Measurements from ENCODE around the gene FTSJ3.

Gene FTSJ3

DNA sequence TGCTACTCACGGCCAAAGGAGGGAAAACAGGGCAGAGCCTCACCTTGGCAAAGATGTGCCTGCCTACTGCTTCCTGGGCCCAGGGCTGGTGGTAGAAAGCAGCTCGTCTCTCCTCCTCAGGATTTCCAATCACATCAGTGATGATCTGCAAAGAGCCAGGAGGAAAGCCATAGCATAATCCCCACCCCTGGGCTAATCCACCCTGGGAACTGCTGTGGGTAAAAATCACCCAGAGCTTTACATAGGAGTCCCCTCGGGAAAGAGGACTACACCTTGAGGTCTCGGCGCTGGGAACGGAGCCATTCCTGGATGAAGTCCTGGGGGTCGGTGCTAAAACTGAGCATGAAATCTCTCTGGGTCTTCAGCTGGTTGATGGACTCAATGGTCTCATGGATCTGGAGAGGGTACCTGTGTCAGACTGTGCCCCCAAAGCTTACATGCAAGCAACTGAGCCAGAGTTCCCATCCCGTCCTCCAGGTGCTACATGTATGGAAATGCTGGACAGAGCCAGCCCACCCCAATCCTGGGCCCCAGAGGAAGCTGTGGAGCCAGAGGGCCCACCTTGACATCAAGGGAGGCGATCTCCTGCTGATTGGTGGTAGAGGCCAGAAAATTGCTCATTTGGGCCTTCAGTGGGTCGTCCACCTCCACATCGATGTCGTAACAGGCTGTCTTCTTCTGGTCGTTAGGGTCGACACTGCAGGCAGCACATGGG, 5.7 kb upstream of the FTSJ3 start:
- TF ChIP-seq, protein P1, sequence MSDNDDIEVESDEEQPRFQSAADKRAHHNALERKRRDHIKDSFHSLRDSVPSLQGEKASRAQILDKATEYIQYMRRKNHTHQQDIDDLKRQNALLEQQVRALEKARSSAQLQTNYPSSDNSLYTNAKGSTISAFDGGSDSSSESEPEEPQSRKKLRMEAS (IDR thresholded peaks at IDR 0.05): no peak
- TF ChIP-seq CREB1 (IDR thresholded peaks at IDR 0.05; ENCODE audit: low read depth): no peak
- no peak for TF ChIP-seq TCF12 (IDR thresholded peaks at IDR 0.05; ENCODE audit: low read depth)
- TF ChIP-seq, protein P2, sequence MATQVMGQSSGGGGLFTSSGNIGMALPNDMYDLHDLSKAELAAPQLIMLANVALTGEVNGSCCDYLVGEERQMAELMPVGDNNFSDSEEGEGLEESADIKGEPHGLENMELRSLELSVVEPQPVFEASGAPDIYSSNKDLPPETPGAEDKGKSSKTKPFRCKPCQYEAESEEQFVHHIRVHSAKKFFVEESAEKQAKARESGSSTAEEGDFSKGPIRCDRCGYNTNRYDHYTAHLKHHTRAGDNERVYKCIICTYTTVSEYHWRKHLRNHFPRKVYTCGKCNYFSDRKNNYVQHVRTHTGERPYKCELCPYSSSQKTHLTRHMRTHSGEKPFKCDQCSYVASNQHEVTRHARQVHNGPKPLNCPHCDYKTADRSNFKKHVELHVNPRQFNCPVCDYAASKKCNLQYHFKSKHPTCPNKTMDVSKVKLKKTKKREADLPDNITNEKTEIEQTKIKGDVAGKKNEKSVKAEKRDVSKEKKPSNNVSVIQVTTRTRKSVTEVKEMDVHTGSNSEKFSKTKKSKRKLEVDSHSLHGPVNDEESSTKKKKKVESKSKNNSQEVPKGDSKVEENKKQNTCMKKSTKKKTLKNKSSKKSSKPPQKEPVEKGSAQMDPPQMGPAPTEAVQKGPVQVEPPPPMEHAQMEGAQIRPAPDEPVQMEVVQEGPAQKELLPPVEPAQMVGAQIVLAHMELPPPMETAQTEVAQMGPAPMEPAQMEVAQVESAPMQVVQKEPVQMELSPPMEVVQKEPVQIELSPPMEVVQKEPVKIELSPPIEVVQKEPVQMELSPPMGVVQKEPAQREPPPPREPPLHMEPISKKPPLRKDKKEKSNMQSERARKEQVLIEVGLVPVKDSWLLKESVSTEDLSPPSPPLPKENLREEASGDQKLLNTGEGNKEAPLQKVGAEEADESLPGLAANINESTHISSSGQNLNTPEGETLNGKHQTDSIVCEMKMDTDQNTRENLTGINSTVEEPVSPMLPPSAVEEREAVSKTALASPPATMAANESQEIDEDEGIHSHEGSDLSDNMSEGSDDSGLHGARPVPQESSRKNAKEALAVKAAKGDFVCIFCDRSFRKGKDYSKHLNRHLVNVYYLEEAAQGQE (IDR thresholded peaks at IDR 0.05; ENCODE audit: low read depth): no peak
- TF ChIP-seq, protein P3, sequence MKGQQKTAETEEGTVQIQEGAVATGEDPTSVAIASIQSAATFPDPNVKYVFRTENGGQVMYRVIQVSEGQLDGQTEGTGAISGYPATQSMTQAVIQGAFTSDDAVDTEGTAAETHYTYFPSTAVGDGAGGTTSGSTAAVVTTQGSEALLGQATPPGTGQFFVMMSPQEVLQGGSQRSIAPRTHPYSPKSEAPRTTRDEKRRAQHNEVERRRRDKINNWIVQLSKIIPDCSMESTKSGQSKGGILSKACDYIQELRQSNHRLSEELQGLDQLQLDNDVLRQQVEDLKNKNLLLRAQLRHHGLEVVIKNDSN (IDR thresholded peaks at IDR 0.05): no peak
- no peak for TF ChIP-seq TAF1 (IDR thresholded peaks at IDR 0.05; ENCODE audit: low read depth)

DNA sequence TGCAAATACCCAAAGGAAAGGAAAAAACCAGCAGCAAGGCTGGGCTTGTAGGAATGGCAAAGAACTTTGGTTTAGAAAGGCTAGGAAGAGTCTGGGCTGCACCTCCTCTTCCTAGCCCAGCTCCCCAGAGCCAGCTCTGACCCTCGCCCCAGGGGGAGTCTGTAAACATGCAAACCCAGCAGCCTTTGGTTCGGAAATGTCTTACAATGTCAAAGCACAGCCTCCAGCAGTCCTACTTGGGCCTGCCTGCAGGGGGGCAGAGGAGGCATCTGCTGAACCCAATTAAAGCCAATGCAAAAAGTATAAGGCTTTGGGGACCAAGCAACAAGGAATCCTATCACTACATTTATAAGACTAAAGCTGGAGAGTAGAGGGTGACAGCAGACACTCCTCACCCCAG, 5.0 kb upstream of the FTSJ3 start:
- no peak for TF ChIP-seq TCF12 (IDR thresholded peaks at IDR 0.05; ENCODE audit: low read depth)
- TF ChIP-seq, protein P3 (IDR thresholded peaks at IDR 0.05): no peak
- no peak for TF ChIP-seq CEBPB (IDR thresholded peaks at IDR 0.05)
- no peak for TF ChIP-seq ZBTB7A (IDR thresholded peaks at IDR 0.05; ENCODE audit: low read depth)
- TF ChIP-seq CREB1 (IDR thresholded peaks at IDR 0.05; ENCODE audit: low read depth): no peak
- no peak for TF ChIP-seq YY1 (IDR thresholded peaks at IDR 0.05; ENCODE audit: low read depth)
- TF ChIP-seq EP300 (IDR thresholded peaks at IDR 0.05; ENCODE audit: borderline replicate concordance): no peak
- TF ChIP-seq NFIC (IDR thresholded peaks at IDR 0.05): no peak
- no peak for TF ChIP-seq TEAD4 (IDR thresholded peaks at IDR 0.05)
- TF ChIP-seq, protein P1 (IDR thresholded peaks at IDR 0.05): no peak
- TF ChIP-seq RAD21 (IDR thresholded peaks at IDR 0.05; ENCODE audit: low read depth): no peak
- no peak for TF ChIP-seq EGR1 (IDR thresholded peaks at IDR 0.05)
- TF ChIP-seq TAF1 (IDR thresholded peaks at IDR 0.05; ENCODE audit: low read depth): no peak

DNA sequence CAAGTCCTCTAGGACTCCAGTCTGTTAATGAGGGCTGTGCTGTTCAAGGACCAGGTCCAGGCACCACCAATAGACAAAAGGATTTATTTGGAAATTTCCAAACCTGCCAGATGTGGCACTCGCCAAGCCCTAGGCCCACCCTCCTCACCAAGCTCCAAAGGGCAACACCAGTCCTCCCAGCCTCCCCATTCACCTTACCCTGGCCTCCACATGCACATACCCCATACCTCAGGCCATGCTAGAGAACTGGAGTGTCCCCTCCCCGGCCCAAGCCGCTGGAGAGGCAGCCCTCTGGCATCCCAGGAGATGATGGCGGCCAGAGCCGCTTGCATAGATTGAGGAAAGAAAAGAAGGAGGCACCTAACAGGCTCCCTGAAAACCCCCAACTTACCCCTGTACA, 4.6 kb upstream of the FTSJ3 start:
- TF ChIP-seq EGR1 (IDR thresholded peaks at IDR 0.05) (no peak), RAD21 (IDR thresholded peaks at IDR 0.05; ENCODE audit: low read depth) (no peak), TAF1 (IDR thresholded peaks at IDR 0.05; ENCODE audit: low read depth) (no peak), TEAD4 (IDR thresholded peaks at IDR 0.05) (no peak), EP300 (IDR thresholded peaks at IDR 0.05; ENCODE audit: borderline replicate concordance) (no peak), NFIC (IDR thresholded peaks at IDR 0.05) (no peak), ZBTB7A (IDR thresholded peaks at IDR 0.05; ENCODE audit: low read depth) (no peak), TCF12 (IDR thresholded peaks at IDR 0.05; ENCODE audit: low read depth) (no peak), CREB1 (IDR thresholded peaks at IDR 0.05; ENCODE audit: low read depth) (no peak), YY1 (IDR thresholded peaks at IDR 0.05; ENCODE audit: low read depth) (no peak), FOXM1 (IDR thresholded peaks at IDR 0.05; ENCODE audit: borderline replicate concordance, low read depth) (no peak), CEBPB (IDR thresholded peaks at IDR 0.05) (no peak)
- TF ChIP-seq, protein P1 (IDR thresholded peaks at IDR 0.05): no peak
- TF ChIP-seq, protein P2 (IDR thresholded peaks at IDR 0.05; ENCODE audit: low read depth): no peak

DNA sequence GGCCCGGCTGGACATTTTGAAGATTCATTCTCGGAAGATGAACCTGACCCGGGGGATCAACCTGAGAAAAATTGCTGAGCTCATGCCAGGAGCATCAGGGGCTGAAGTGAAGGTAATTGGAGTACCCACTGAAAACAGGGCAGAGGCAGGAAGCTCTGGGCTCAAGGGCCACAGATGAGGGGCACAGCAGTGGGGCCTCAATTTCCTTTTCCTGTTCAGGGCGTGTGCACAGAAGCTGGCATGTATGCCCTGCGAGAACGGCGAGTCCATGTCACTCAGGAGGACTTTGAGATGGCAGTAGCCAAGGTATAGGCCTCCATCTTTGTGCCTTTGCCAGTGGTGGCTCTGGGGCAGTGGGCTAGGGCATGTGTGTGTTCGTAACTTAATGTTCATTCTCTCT, 4.0 kb upstream of the FTSJ3 start:
- no peak for TF ChIP-seq ZBTB7A (IDR thresholded peaks at IDR 0.05; ENCODE audit: low read depth)

DNA sequence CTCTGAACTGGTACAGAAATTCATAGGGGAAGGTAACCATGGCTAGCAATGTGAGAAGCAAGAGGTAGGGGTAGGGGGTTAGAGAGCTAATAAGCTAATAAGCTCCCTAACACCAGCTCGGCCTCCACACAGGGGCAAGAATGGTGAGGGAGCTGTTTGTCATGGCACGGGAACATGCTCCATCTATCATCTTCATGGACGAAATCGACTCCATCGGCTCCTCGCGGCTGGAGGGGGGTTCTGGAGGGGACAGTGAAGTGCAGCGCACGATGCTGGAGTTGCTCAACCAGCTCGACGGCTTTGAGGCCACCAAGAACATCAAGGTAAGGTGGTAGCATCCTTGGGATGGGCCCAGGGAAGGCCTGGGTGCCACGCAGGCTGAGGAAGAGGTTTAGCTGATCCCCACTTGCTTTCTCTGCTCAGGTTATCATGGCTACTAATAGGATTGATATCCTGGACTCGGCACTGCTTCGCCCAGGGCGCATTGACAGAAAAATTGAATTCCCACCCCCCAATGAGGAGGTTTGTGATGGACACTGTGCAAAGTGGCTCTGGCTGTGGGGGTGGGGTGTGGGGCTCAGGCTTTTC, 3.5 kb upstream of the FTSJ3 start:
- no peak for TF ChIP-seq EP300 (IDR thresholded peaks at IDR 0.05; ENCODE audit: borderline replicate concordance)
- TF ChIP-seq, protein P1 (IDR thresholded peaks at IDR 0.05): no peak

DNA sequence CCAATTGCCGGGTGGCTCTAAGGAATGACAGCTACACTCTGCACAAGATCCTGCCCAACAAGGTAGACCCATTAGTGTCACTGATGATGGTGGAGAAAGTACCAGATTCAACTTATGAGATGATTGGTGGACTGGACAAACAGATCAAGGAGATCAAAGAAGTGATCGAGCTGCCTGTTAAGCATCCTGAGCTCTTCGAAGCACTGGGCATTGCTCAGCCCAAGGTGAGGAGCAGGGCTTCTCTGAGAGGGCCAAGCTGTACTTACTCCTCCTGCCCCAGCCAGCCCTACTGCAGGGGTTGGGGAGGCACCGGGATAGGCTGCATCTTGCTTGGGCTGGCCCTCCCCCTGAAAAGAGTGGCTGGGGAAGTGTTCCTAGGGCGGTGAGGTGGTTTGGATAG, 2.8 kb upstream of the FTSJ3 start:
- TF ChIP-seq TEAD4 (IDR thresholded peaks at IDR 0.05): no peak
- TF ChIP-seq, protein P3 (IDR thresholded peaks at IDR 0.05): no peak
- no peak for TF ChIP-seq RAD21 (IDR thresholded peaks at IDR 0.05; ENCODE audit: low read depth)
- no peak for TF ChIP-seq TCF12 (IDR thresholded peaks at IDR 0.05; ENCODE audit: low read depth)
- no peak for TF ChIP-seq EGR1 (IDR thresholded peaks at IDR 0.05)
- TF ChIP-seq NFIC (IDR thresholded peaks at IDR 0.05): no peak
- no peak for TF ChIP-seq EP300 (IDR thresholded peaks at IDR 0.05; ENCODE audit: borderline replicate concordance)
- TF ChIP-seq, protein P1 (IDR thresholded peaks at IDR 0.05): no peak
- no peak for TF ChIP-seq ZBTB7A (IDR thresholded peaks at IDR 0.05; ENCODE audit: low read depth)
- TF ChIP-seq FOXM1 (IDR thresholded peaks at IDR 0.05; ENCODE audit: borderline replicate concordance, low read depth): no peak
- no peak for TF ChIP-seq CREB1 (IDR thresholded peaks at IDR 0.05; ENCODE audit: low read depth)
- no peak for TF ChIP-seq YY1 (IDR thresholded peaks at IDR 0.05; ENCODE audit: low read depth)
- TF ChIP-seq, protein P2 (IDR thresholded peaks at IDR 0.05; ENCODE audit: low read depth): no peak
- TF ChIP-seq TAF1 (IDR thresholded peaks at IDR 0.05; ENCODE audit: low read depth): no peak
- no peak for TF ChIP-seq CEBPB (IDR thresholded peaks at IDR 0.05)
